RWPE2 (cell line): ENCODE data around the gene CACNA1E.

ENCODE experiments used
- ATAC-seq: fragments of 200-7000 bp; cut with Tn5 transposase; 3 replicates; pipeline ENCODE4 v1.9.1; 2021; ENCODE audit warnings: low read depth
- DNase-seq: peaks from one replicate; pipeline ENCODE4 v3.0.0-alpha.2; 2020; ENCODE audit warnings: low spot score
- H3K27ac ChIP-seq: fragments of 450-650 bp; 2 replicates; pipeline ENCODE4 v1.5.1; 2017; ENCODE audit warnings: mild to moderate bottlenecking; ENCODE audit not compliant: poor library complexity, severe bottlenecking
- H3K27me3 ChIP-seq: fragments of 250-450 bp; sonication (Bioruptor Pico); 2 replicates; pipeline ENCODE4 v1.5.1; 2021; ENCODE audit warnings: mild to moderate bottlenecking, moderate library complexity; ENCODE audit not compliant: insufficient read depth, poor library complexity, severe bottlenecking
- H3K36me3 ChIP-seq: fragments of 250-450 bp; sonication (Bioruptor Pico); 2 replicates; pipeline ENCODE4 v1.5.1; 2020; ENCODE audit warnings: low read depth, mild to moderate bottlenecking, moderate library complexity
- H3K4me1 ChIP-seq: fragments of 250-450 bp; sonication (Bioruptor Pico); 2 replicates; pipeline ENCODE4 v1.5.1; 2021; ENCODE audit warnings: mild to moderate bottlenecking, moderate library complexity; ENCODE audit not compliant: insufficient read depth, poor library complexity, severe bottlenecking
- H3K4me3 ChIP-seq: fragments of 250-450 bp; sonication (Bioruptor Pico); 2 replicates; pipeline ENCODE4 v1.5.1; 2021; ENCODE audit warnings: mild to moderate bottlenecking, moderate library complexity; ENCODE audit not compliant: severe bottlenecking
- H3K9me3 ChIP-seq: fragments of 250-450 bp; sonication (Bioruptor Pico); 2 replicates; pipeline ENCODE4 v1.5.1; 2021; ENCODE audit warnings: mild to moderate bottlenecking, moderate library complexity; ENCODE audit not compliant: severe bottlenecking
- TF ChIP-seq, protein P1 (sequence below): fragments of 450-650 bp; IDR thresholded peaks from one replicate; pipeline ENCODE4 v1.5.1; 2017; ENCODE audit warnings: mild to moderate bottlenecking, moderate library complexity; ENCODE audit not compliant: poor library complexity, severe bottlenecking

The CACNA1E gene

DNA sequence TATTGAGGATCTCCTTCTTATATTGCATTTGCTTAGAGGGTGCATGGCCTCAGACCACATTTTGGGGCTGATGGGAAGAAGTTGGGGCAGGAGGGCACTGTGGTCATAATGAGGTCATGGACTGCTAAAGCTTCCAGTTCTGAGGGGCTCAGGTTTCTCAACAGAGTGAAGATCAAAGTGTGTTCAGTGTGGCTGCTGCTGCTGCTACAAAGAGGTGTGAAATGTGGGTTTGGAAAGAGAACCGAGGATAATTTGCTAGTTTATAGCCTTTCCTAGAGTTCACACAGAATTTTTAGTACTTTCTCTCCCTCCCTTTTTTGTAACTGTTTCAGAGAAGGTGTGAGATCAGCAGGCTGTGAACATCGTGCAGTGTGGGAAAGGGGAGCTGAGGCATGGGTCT is 73.3 kb downstream of the CACNA1E start:
- Histone ChIP-seq H3K4me3 (no peak overlapping the region), H3K4me1 (no peaks in the 10 kb centered on the region), H3K27me3 (no peaks in the 10 kb centered on the region), H3K27ac (no peak overlapping the region), H3K9me3 (no peaks in the 10 kb centered on the region), H3K36me3 (no peaks in the 10 kb centered on the region)
- no peak for ATAC-seq
- TF ChIP-seq, protein P1, sequence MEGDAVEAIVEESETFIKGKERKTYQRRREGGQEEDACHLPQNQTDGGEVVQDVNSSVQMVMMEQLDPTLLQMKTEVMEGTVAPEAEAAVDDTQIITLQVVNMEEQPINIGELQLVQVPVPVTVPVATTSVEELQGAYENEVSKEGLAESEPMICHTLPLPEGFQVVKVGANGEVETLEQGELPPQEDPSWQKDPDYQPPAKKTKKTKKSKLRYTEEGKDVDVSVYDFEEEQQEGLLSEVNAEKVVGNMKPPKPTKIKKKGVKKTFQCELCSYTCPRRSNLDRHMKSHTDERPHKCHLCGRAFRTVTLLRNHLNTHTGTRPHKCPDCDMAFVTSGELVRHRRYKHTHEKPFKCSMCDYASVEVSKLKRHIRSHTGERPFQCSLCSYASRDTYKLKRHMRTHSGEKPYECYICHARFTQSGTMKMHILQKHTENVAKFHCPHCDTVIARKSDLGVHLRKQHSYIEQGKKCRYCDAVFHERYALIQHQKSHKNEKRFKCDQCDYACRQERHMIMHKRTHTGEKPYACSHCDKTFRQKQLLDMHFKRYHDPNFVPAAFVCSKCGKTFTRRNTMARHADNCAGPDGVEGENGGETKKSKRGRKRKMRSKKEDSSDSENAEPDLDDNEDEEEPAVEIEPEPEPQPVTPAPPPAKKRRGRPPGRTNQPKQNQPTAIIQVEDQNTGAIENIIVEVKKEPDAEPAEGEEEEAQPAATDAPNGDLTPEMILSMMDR, result no peak
- DNase-seq, result no peak

DNA sequence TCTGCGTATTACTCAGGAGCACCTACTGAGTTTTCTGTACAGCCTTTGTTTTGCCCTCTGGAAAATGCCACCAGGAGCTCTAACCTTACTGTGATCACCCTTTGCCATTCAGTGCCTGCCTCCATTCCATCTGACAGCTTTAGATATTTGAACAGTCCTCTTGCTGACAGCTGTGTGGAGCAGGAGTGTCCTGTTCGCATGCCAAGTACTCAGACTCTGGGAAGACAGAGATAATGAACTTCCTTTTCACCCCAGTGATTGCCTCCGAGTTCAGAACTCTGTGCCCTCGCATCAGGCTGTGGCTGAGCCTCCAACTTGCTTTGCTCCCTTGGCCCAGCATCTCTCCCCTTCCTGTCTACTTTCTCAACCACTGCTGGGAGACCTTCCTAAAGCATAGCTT is 74.0 kb downstream of the CACNA1E start:
- no peak for DNase-seq
- Histone ChIP-seq H3K36me3 (no peaks in the 10 kb centered on the region), H3K27me3 (no peaks in the 10 kb centered on the region), H3K9me3 (no peaks in the 10 kb centered on the region), H3K27ac (no peak overlapping the region), H3K4me3 (no peak overlapping the region), H3K4me1 (no peaks in the 10 kb centered on the region)
- no peak for ATAC-seq
- TF ChIP-seq, protein P1, result no peak

DNA sequence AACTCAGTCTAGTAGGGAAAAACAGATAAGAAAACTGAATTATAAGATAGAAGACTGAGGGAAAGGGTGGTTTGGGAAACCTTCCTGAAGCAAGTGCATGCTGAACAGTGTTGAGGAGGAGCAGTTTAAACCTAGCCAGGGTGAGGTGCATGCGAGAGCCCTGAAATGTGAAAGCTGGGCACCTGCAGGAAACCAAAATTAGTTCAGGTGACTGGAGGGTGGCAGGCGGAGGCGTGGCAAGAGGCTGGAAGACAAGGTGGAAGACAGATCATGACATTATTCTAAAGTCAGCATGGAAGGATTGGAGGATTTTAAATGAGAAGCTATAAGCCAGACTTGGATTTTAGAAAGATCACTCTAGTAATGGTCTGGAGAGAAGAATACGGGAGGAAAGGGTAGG is 75.1 kb downstream of the CACNA1E start:
- Histone ChIP-seq H3K9me3 (no peaks in the 10 kb centered on the region), H3K4me1 (no peaks in the 10 kb centered on the region), H3K36me3 (no peaks in the 10 kb centered on the region), H3K27ac (no peak overlapping the region), H3K4me3 (no peak overlapping the region), H3K27me3 (no peaks in the 10 kb centered on the region)
- TF ChIP-seq, protein P1, result no peak
- no peak for DNase-seq
- no peak for ATAC-seq

DNA sequence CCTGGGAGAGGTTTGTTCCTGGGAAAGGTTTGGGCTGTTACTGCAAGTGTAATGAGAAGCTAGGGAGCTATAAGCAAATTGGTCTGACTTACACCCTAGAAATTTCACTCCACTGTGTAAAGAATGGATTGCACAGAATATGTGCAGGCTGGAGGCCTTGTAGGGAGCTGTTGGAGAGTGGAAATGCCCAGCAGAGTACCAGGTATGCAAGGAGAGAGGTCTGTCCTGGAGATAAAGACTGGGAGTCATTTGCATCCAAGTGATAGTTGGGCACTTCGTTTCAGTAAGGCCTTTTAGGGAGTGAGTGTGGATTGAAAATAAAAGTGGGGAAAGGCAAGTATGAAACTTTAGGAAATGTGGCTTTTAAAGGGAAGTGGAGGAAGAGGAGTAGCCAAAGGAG is 75.8 kb downstream of the CACNA1E start:
- no peaks in the 10 kb centered on the region for H3K27me3 ChIP-seq
- H3K9me3 ChIP-seq, result no peaks in the 10 kb centered on the region
- ATAC-seq, result no peak
- no peak overlapping the region for H3K4me3 ChIP-seq
- H3K4me1 ChIP-seq, result no peaks in the 10 kb centered on the region
- no peaks in the 10 kb centered on the region for H3K36me3 ChIP-seq
- no peak overlapping the region for H3K27ac ChIP-seq
- DNase-seq, result no peak
- TF ChIP-seq, protein P1, result no peak

DNA sequence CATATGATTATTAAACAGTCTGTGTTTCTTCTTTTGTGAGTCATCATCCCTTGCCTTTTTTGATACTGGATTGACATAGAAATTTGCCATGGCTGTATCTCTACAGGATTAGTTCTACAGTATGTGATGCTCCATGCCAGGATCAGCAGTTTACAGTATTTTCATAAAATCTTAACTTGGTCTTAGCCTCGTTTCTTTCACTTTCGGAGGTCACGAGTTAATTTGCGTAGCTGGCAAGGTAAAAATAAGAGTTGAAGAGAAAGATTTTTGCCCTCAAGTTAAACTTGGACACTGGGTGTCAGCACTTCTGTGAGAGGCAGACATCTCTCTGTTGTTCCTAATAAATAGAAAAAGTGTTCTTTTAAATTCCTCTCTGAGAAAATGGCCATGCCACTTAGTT is 79.1 kb downstream of the CACNA1E start:
- H3K4me1 ChIP-seq, result no peaks in the 10 kb centered on the region
- H3K9me3 ChIP-seq, result no peaks in the 10 kb centered on the region
- H3K27me3 ChIP-seq, result no peaks in the 10 kb centered on the region
- TF ChIP-seq, protein P1, result no peak
- DNase-seq (no peak), ATAC-seq (no peak)
- no peak overlapping the region for H3K27ac ChIP-seq
- no peak overlapping the region for H3K4me3 ChIP-seq
- no peaks in the 10 kb centered on the region for H3K36me3 ChIP-seq
